K562 (cell line): ENCODE results near the gene CLP1. TPM values are rescaled to one million over a fixed set of nuclear protein-coding genes. Genes with fewer than 3 reads are reported as not detected.
A peak's percentile ranks its signal among the peaks of the same experiment; 100 is the strongest.

Experiments
- CLOCK ChIP-seq: fragments of 250-450 bp; sonication (Bioruptor Pico); IDR thresholded peaks from 2 replicates; pipeline ENCODE4 v1.4.0; 2020; ENCODE audit warnings: mild to moderate bottlenecking, moderate library complexity, borderline replicate concordance
- ELK1 ChIP-seq: sonication (generic); formaldehyde crosslinking; IDR thresholded peaks from 2 replicates; pipeline ENCODE4 v1.8.1; 2022; ENCODE audit warnings: missing genetic modification reagents
- HMG20A ChIP-seq: fragments of 450-650 bp; formaldehyde crosslinking; conservative IDR thresholded peaks from 2 replicates; pipeline ENCODE4 v1.4.0; 2020; ENCODE audit warnings: mild to moderate bottlenecking, mixed read lengths
- IRF2 ChIP-seq: sonication (generic); formaldehyde crosslinking; IDR thresholded peaks from 2 replicates; pipeline ENCODE4 v1.8.1; 2022; ENCODE audit warnings: mild to moderate bottlenecking, missing genetic modification reagents
- KAT8 ChIP-seq: fragments of 450-650 bp; IDR thresholded peaks from 2 replicates; pipeline ENCODE4 v1.6.1; 2016; ENCODE audit warnings: low read depth, mild to moderate bottlenecking
- KLF6 ChIP-seq: fragments of 250-450 bp; sonication (Bioruptor Pico); IDR thresholded peaks from 2 replicates; pipeline ENCODE4 v1.4.0; 2020; ENCODE audit warnings: mild to moderate bottlenecking, moderate library complexity, borderline replicate concordance
- MITF ChIP-seq: IDR thresholded peaks from 2 replicates; pipeline ENCODE4 v1.6.1; 2014; ENCODE audit warnings: antibody characterized with exemption
- NCOA1 ChIP-seq: fragments of 450-650 bp; IDR thresholded peaks from 2 replicates; pipeline ENCODE4 v1.6.1; 2016; ENCODE audit warnings: low read depth
- POLR2AphosphoS2 ChIP-seq: IDR thresholded peaks from 2 replicates; pipeline ENCODE4 v1.6.1; 2012; ENCODE audit warnings: low read length, improper control_type of control experiment
- POLR2AphosphoS5 ChIP-seq: IDR thresholded peaks from 2 replicates; pipeline ENCODE4 v1.6.1; 2011; ENCODE audit warnings: mild to moderate bottlenecking, low read depth, low read length, moderate library complexity; ENCODE audit not compliant: control insufficient read depth, insufficient read depth
- RFX5 ChIP-seq: IDR thresholded peaks from 2 replicates; pipeline ENCODE4 v1.6.1; 2011; ENCODE audit warnings: low read depth, mild to moderate bottlenecking, improper control_type of control experiment, low read length
- SRF ChIP-seq, 2 experiments: fragments of 250-450, 450-650 bp in 1 of 2; sonication (Bioruptor Pico) in 1 of 2; sonication (generic) in 1 of 2; formaldehyde crosslinking; IDR thresholded peaks; 2 replicates each; pipeline versions ENCODE4 v1.5.0 to v1.5.1; 2020 to 2022; ENCODE audit warnings: mild to moderate bottlenecking in 1 of 2, missing genetic modification reagents in 1 of 2
- ZMIZ1 ChIP-seq, 2 experiments: fragments of 150-350 bp in 1 of 2; IDR thresholded peaks; 2 replicates each; pipeline ENCODE4 v1.6.1; 2012 to 2016; ENCODE audit warnings: low read depth in 2 of 2, low read length in 2 of 2, mild to moderate bottlenecking in 1 of 2, moderate library complexity in 1 of 2
- ZNF408 ChIP-seq: fragments of 250-450 bp; sonication (Bioruptor Pico); IDR thresholded peaks from 2 replicates; pipeline ENCODE4 v1.4.0; 2020; ENCODE audit warnings: low read depth, mild to moderate bottlenecking, moderate library complexity
- ZNF655 ChIP-seq: fragments of 250-450 bp; sonication (Bioruptor Pico); IDR thresholded peaks from 2 replicates; pipeline ENCODE4 v1.5.0; 2021
- ZNF76 ChIP-seq: fragments of 250-450 bp; sonication (Bioruptor Pico); IDR thresholded peaks from 2 replicates; pipeline ENCODE4 v1.4.0; 2020; ENCODE audit warnings: mild to moderate bottlenecking, moderate library complexity, borderline replicate concordance
- polyA plus RNA-seq, 8 experiments: library from polyadenylated mRNA; depleted of rRNA in 4 of 8; stranded (reverse) in 5 of 8; unstranded in 3 of 8; fragments of >200 nt; fragmentation: Nextera tagmentation in 2 of 8; fragmentation: Illumina TruSeq in 1 of 8; extraction: Ambion mirVana in 2 of 8; extraction: Trizol in 1 of 8; gene quantifications; 2 replicates each; pipeline versions ENCODE4 v1.2.1 to v1.2.3, GENCODE V29; 2011 to 2014; ENCODE audit warnings: inconsistent platforms in 1 of 8, missing spikeins in 1 of 8
- total RNA-seq, 7 experiments: library from RNA; depleted of rRNA in 6 of 7; stranded (reverse); fragments of >200 nt in 6 of 7; fragmentation: Illumina TruSeq in 2 of 7; extraction: Trizol in 2 of 7; gene quantifications; 2 replicates each; pipeline versions ENCODE4 v1.2.1 to v1.2.3, GENCODE V29; 2011 to 2021; ENCODE audit warnings: low replicate concordance in 1 of 7

The CLP1 gene
- total and polyA plus RNA-seq, 9 of the 15 experiments (the other 6 are each of a cell fraction or from before 2014, with no cell fraction given) = 19.1 to 46.2 (median 27.8) TPM

GRCh38 chr11:57647960-57648800 is 9.4 kb upstream of the CLP1 start (continued):
- TF ChIP-seq ZNF655 (no peak), NCOA1 (peak; percentile 68; the same call in 1 of the 2 replicates), ELK1 (CRISPR knock-in tag) (no peak), ZNF76 (0 out of 2 replicates have a peak, but pooled peaks have one; percentile 49), KLF6 (CRISPR knock-in tag) (no peak), ZNF408 (CRISPR knock-in tag) (no peak), RFX5 (no peak), POLR2AphosphoS2 (no peak), HMG20A (CRISPR knock-in tag) (no peak), CLOCK (CRISPR knock-in tag) (no peak), IRF2 (CRISPR knock-in tag) (no peak), ZMIZ1 (IDR thresholded peaks at IDR 0.05; ENCODE audit: low read depth in 2 of 2, low read length in 2 of 2) (peak in 1 of 2 experiments; percentile 95; a peak in 2 of 4 replicates), KAT8 (no peak), POLR2AphosphoS5 (peak; percentile 99), SRF (CRISPR knock-in tag; IDR thresholded peaks at IDR 0.05) (no peak), MITF (peak; percentile 81; the same call in 1 of the 2 replicates)
